Measurements from ENCODE around the gene RBM27. TPM values are rescaled to one million over a fixed set of nuclear protein-coding genes. Genes with fewer than 3 reads are reported as not detected.

The RBM27 gene
- 17.0 TPM for total RNA-seq
- long read RNA-seq, full-length matches to known transcripts, result 4 of 14 reads
- long read RNA-seq, partial matches to known transcripts, result 7 of 14 reads
- long read RNA-seq, other reads (novel, unspliced or antisense), result 3 of 14 reads

- TF ChIP-seq CTCF (IDR thresholded peaks at IDR 0.05), result no peak
- DNase-seq (peak; percentile 95), ATAC-seq (peak; percentile 100)
- Histone ChIP-seq H3K27me3 (ENCODE audit: low read depth) (no peaks in the 10 kb centered on the region), H3K9me3 (no peaks in the 10 kb centered on the region), H3K27ac (peak within 1 kb of the TSS; percentile 80), H3K36me3 (no peaks in the 10 kb centered on the region), H3K4me1 (peaks cover 23% of the 10 kb centered on the region), H3K4me3 (peak within 1 kb of the TSS; percentile 86)
- intact Hi-C loops (cut with DNase I), result no loop called here
Measured at GRCh38 chr5:146203011-146203871, at the start of gene RBM27. Gene RBM27, plus strand, starts transcription at chr5:146203605. Its CDS starts 161 bp downstream, at chr5:146203766.

GRCh38 chr5:146158255-146158654 lies 45.1 kb upstream of the RBM27 start:
- Histone ChIP-seq H3K27me3 (ENCODE audit: low read depth) (no peaks in the 10 kb centered on the region), H3K4me3 (no peak overlapping the region), H3K36me3 (peaks cover 98% of the 10 kb centered on the region), H3K4me1 (no peaks in the 10 kb centered on the region), H3K27ac (no peak overlapping the region), H3K9me3 (no peaks in the 10 kb centered on the region)
- intact Hi-C loops (cut with DNase I), result no loop called here
- DNase-seq (no peak), ATAC-seq (no peak)
- TF ChIP-seq CTCF (IDR thresholded peaks at IDR 0.05), result no peak

- no peaks in the 10 kb centered on the region for H3K27me3 ChIP-seq (ENCODE audit: low read depth)
- H3K36me3 ChIP-seq, result peaks cover 99% of the 10 kb centered on the region
- DNase-seq (no peak), ATAC-seq (no peak)
- no peak overlapping the region for H3K4me3 ChIP-seq
- no peaks in the 10 kb centered on the region for H3K9me3 ChIP-seq
- no peaks in the 10 kb centered on the region for H3K4me1 ChIP-seq
- intact Hi-C loops (cut with DNase I), result no loop called here
- no peak for TF ChIP-seq CTCF (IDR thresholded peaks at IDR 0.05)
- no peak overlapping the region for H3K27ac ChIP-seq
Measured at GRCh38 chr5:146164382-146164781, 39.0 kb upstream of the RBM27 start.

GRCh38 chr5:146165460-146165859 lies 37.9 kb upstream of the RBM27 start:
- H3K4me1 ChIP-seq, result no peaks in the 10 kb centered on the region
- intact Hi-C loops (cut with DNase I), result no loop called here
- no peaks in the 10 kb centered on the region for H3K27me3 ChIP-seq (ENCODE audit: low read depth)
- H3K9me3 ChIP-seq, result no peaks in the 10 kb centered on the region
- H3K27ac ChIP-seq, result no peak overlapping the region
- DNase-seq, result no peak
- H3K4me3 ChIP-seq, result no peak overlapping the region
- no peak for ATAC-seq
- peaks cover 99% of the 10 kb centered on the region for H3K36me3 ChIP-seq
- no peak for TF ChIP-seq CTCF (IDR thresholded peaks at IDR 0.05)

GRCh38 chr5:146165903-146166302 lies 37.5 kb upstream of the RBM27 start:
- ATAC-seq (no peak), DNase-seq (no peak)
- no peak overlapping the region for H3K4me3 ChIP-seq
- intact Hi-C loops (cut with DNase I), result no loop called here
- H3K27ac ChIP-seq, result no peak overlapping the region
- TF ChIP-seq CTCF (IDR thresholded peaks at IDR 0.05), result no peak
- H3K36me3 ChIP-seq, result peaks cover 100% of the 10 kb centered on the region
- no peaks in the 10 kb centered on the region for H3K27me3 ChIP-seq (ENCODE audit: low read depth)
- no peaks in the 10 kb centered on the region for H3K4me1 ChIP-seq
- no peaks in the 10 kb centered on the region for H3K9me3 ChIP-seq

Measured in lower lobe of right lung (tissue), 2 donors.